Measurements from ENCODE around the gene TEX44.

Gene TEX44

GRCh38 chr2:231634951-231635875 is 42.5 kb downstream of the TEX44 start:
- DNase-seq: no peak

DNA sequence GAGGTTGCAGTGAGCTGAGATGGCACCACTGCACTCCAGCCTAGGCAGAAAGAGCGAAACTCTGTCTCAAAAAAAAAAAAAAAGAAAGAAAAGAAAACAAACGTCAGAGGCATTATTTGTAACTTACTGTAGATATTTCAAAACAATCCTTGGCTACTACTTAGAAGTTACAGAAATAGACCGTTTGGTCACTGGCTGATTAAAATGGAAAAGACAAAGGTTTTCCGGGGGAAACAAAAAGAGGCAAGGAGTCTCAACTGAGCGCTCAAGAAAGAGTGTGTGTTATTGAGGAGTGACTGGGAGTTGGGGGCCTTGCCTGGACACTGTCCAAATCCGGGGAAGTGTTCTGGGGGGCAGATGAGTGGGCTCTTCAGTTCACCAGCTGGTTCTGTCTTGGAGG is 47.6 kb downstream of the TEX44 start:
- no peak for DNase-seq

- DNase-seq: peak; percentile 75
Measured at GRCh38 chr2:231640641-231641111, 48.0 kb downstream of the TEX44 start.

GRCh38 chr2:231642631-231643494 is 50.2 kb downstream of the TEX44 start:
- DNase-seq: peak; percentile 56

- no peak for DNase-seq
Measured at GRCh38 chr2:231643495-231643888, 50.8 kb downstream of the TEX44 start.

Measured in OCI-M1 (cell line).